Ovary (tissue), 3 donors: ENCODE results near the gene PRKCQ.

Source experiments
- EP300 ChIP-seq: sonication (generic); formaldehyde crosslinking; IDR thresholded peaks from one replicate; pipeline ENCODE4 v1.6.1; 2017; ENCODE audit warnings: antibody characterized with exemption
- POLR2A ChIP-seq: fragments of 450-650 bp; IDR thresholded peaks from one replicate; pipeline ENCODE4 v1.6.1; 2017; ENCODE audit warnings: antibody characterized with exemption, mild to moderate bottlenecking, moderate library complexity
- TF ChIP-seq, protein P1 (sequence below), 3 donors: fragments of 450-650 bp in 2 of 3; fragments of 200-600 bp in 1 of 3; IDR thresholded peaks; one replicate each; pipeline versions ENCODE4 v1.5.1 to v1.8.0; 2016 to 2022; ENCODE audit warnings: antibody characterized with exemption in 3 of 3, mild to moderate bottlenecking in 1 of 3
- donor health status: DM: no; HTN: no; CAD: no.

DNA sequence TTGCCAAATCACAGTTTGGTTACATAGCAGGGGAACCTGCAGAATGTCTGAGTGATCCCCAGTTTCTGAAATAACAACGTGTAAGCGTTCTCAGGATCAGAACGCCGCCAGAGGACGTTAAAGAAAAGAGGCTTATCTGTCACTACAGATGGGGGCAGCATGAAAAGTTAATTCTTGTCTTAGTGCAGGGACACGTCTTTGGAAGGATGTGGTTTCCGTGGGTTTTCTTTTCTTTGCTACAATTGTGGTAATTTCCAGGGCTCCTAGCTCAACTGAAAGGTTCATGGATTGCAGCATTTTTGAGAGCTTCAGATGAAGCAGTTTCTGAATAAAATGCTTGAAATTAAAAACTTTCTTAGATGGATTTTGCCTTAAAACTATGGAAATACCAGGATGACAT, 106.6 kb downstream of the PRKCQ start:
- TF ChIP-seq, protein P1, sequence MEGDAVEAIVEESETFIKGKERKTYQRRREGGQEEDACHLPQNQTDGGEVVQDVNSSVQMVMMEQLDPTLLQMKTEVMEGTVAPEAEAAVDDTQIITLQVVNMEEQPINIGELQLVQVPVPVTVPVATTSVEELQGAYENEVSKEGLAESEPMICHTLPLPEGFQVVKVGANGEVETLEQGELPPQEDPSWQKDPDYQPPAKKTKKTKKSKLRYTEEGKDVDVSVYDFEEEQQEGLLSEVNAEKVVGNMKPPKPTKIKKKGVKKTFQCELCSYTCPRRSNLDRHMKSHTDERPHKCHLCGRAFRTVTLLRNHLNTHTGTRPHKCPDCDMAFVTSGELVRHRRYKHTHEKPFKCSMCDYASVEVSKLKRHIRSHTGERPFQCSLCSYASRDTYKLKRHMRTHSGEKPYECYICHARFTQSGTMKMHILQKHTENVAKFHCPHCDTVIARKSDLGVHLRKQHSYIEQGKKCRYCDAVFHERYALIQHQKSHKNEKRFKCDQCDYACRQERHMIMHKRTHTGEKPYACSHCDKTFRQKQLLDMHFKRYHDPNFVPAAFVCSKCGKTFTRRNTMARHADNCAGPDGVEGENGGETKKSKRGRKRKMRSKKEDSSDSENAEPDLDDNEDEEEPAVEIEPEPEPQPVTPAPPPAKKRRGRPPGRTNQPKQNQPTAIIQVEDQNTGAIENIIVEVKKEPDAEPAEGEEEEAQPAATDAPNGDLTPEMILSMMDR (IDR thresholded peaks at IDR 0.05) = no peak
- TF ChIP-seq POLR2A (no peak), EP300 (no peak)
